HCT116 (cell line): ENCODE measurements around the gene PTPRO. TPM values are rescaled to one million over a fixed set of nuclear protein-coding genes. Genes with fewer than 3 reads are reported as not detected.

ENCODE experiments used
- ATAC-seq: fragments of 200-7000 bp; cut with Tn5 transposase; 2 replicates; pipeline ENCODE4 v1.9.1; 2020; ENCODE audit warnings: mild to moderate bottlenecking, moderate library complexity
- BruUV-seq: library from RNA; stranded (reverse); fragments of 400-500 nt; replicated peaks from 2 replicates; lab custom pipeline; 2021; lab: Mats Ljungman, UMichigan
- CTCF ChIA-PET: fragments of 300-600 bp; sonication (Branson Sonifier 250); formaldehyde crosslinking; loops from one replicate; lab custom pipeline; 2021; ENCODE audit warnings: antibody characterized with exemption; lab: Charles Lee
- POLR2A ChIA-PET: fragments of 300-600, 350-600 bp; sonication (Branson Sonifier 250); formaldehyde crosslinking; loops from one replicate; lab custom pipeline; 2021; ENCODE audit warnings: antibody characterized with exemption; lab: Charles Lee
- RAD21 ChIA-PET, 2 experiments: fragments of 300-600 bp; sonication (Branson Sonifier 250); formaldehyde crosslinking; loops; one replicate each; lab custom pipeline; 2023; ENCODE audit warnings: low total read pairs in 2 of 2; ENCODE audit not compliant: uncharacterized antibody in 2 of 2, unreplicated experiment in 2 of 2, low non-redundant PET in 1 of 2; lab: Charles Lee
- DNase-seq: peaks from one replicate; pipeline ENCODE4 v3.0.0-alpha.2; 2010; ENCODE audit warnings: low read depth, low spot score
- H2AFZ ChIP-seq: fragments of 200-600 bp; shearing (Covaris generic), sonication (generic); 2 replicates; pipeline ENCODE4 v1.6.1; 2017; ENCODE audit warnings: low read depth, mixed run types, mixed read lengths, antibody characterized with exemption, low read length; ENCODE audit not compliant: poor library complexity, severe bottlenecking
- H3K27ac ChIP-seq: 2 replicates; pipeline ENCODE4 v1.5.1; 2012; ENCODE audit warnings: low read depth, low read length
- H3K27me3 ChIP-seq: fragments of 200-600 bp; sonication (generic); 2 replicates; pipeline ENCODE4 v1.6.1; 2016; ENCODE audit warnings: mixed run types, low read length, mixed read lengths; ENCODE audit not compliant: insufficient read depth
- H3K36me3 ChIP-seq, 2 experiments: fragments of 200-500 bp in 1 of 2; fragments of 200-600 bp in 1 of 2; sonication (Bioruptor generic) in 1 of 2; sonication (generic) in 1 of 2; 2 replicates each; pipeline versions ENCODE4 v1.5.1 to v1.6.1; 2014 to 2016; ENCODE audit warnings: low read length in 2 of 2, inconsistent platforms in 1 of 2, mixed read lengths in 1 of 2, mixed run types in 1 of 2; ENCODE audit not compliant: insufficient read depth in 2 of 2, control insufficient read depth in 1 of 2
- H3K4me1 ChIP-seq, 2 experiments: fragments of 200-600 bp in 1 of 2; sonication (generic) in 1 of 2; 2 replicates each; pipeline versions ENCODE4 v1.5.1 to v1.6.1; 2012 to 2017; ENCODE audit warnings: low read length in 2 of 2, inconsistent platforms in 1 of 2, mild to moderate bottlenecking in 1 of 2, mixed read lengths in 1 of 2, mixed run types in 1 of 2, moderate library complexity in 1 of 2; ENCODE audit not compliant: insufficient read depth in 2 of 2, control insufficient read depth in 1 of 2
- H3K4me2 ChIP-seq: fragments of 200-600 bp; sonication (generic); 2 replicates; pipeline ENCODE4 v1.6.1; 2017; ENCODE audit warnings: mixed run types, low read length, mixed read lengths
- H3K4me3 ChIP-seq, 2 experiments: fragments of 200-600 bp in 1 of 2; sonication (generic) in 1 of 2; replicated peaks in 1 of 2; 2 replicates each; pipeline ENCODE4 v1.5.1; 2011 to 2016; ENCODE audit warnings: low read length in 2 of 2, control low read depth in 1 of 2, low read depth in 1 of 2, mild to moderate bottlenecking in 1 of 2, mixed read lengths in 1 of 2, mixed run types in 1 of 2
- H3K79me2 ChIP-seq: fragments of 200-600 bp; sonication (generic); 2 replicates; pipeline ENCODE4 v1.6.1; 2017; ENCODE audit warnings: mild to moderate bottlenecking, mixed run types, low read length, moderate library complexity, mixed read lengths; ENCODE audit not compliant: insufficient read depth
- H3K9ac ChIP-seq: fragments of 200-600 bp; sonication (generic); 2 replicates; pipeline ENCODE4 v1.6.1; 2016; ENCODE audit warnings: low read length, mixed read lengths
- H3K9me2 ChIP-seq: fragments of 200-600 bp; sonication (generic), shearing (Covaris generic); 2 replicates; pipeline ENCODE4 v1.6.1; 2017; ENCODE audit warnings: mixed run types, mild to moderate bottlenecking, moderate library complexity; ENCODE audit not compliant: insufficient read depth
- H3K9me3 ChIP-seq, 2 experiments: fragments of 200-500 bp in 1 of 2; fragments of 200-600 bp in 1 of 2; sonication (Bioruptor generic) in 1 of 2; sonication (generic) in 1 of 2; 2 replicates each; pipeline ENCODE4 v1.6.1; 2014 to 2017; ENCODE audit warnings: low read length in 2 of 2, mixed read lengths in 2 of 2, inconsistent platforms in 1 of 2, low read depth in 1 of 2, mild to moderate bottlenecking in 1 of 2, mixed run types in 1 of 2, moderate library complexity in 1 of 2; ENCODE audit not compliant: control insufficient read depth in 1 of 2, insufficient read depth in 1 of 2
- H4K20me1 ChIP-seq: fragments of 200-600 bp; sonication (generic), shearing (Covaris generic); 2 replicates; pipeline ENCODE4 v1.6.1; 2017; ENCODE audit warnings: mixed run types, mild to moderate bottlenecking, moderate library complexity; ENCODE audit not compliant: insufficient read depth
- EGR1 ChIP-seq: IDR thresholded peaks from 2 replicates; pipeline ENCODE4 v1.6.1; 2012; ENCODE audit warnings: low read depth
- POLR2A ChIP-seq: IDR thresholded peaks from 2 replicates; pipeline ENCODE4 v1.7.0; 2011; ENCODE audit warnings: borderline replicate concordance; ENCODE audit not compliant: insufficient read depth, insufficient read length; ENCODE audit errors: extremely low read depth
- SP1 ChIP-seq: IDR thresholded peaks from 2 replicates; pipeline ENCODE4 v1.6.1; 2012; ENCODE audit warnings: low read depth
- ZNF274 ChIP-seq: fragments of 200-500 bp; sonication (Bioruptor generic); IDR thresholded peaks from 2 replicates; pipeline ENCODE4 v1.6.1; 2014; ENCODE audit warnings: mild to moderate bottlenecking, low read depth, low read length, inconsistent platforms
- intact Hi-C: fragments of 100-400 bp; cut with micrococcal nuclease; formaldehyde crosslinking; loops from 2 replicates; pipeline ENCODE4 v1.10.0; 2022
- total RNA-seq: library from RNA; stranded (reverse); gene quantifications from one replicate; pipeline ENCODE4 v1.2.1, GENCODE V29; 2021; ENCODE audit not compliant: unreplicated experiment
- TF ChIP-seq, protein P1 (sequence below): IDR thresholded peaks from 2 replicates; pipeline ENCODE4 v1.6.1; 2011; ENCODE audit warnings: mild to moderate bottlenecking, low read length, moderate library complexity; ENCODE audit not compliant: insufficient replicate concordance; ENCODE audit errors: extremely low read depth
- TF ChIP-seq, protein P2 (sequence below), 3 experiments: fragments of 200-600 bp in 1 of 3; sonication (generic) in 1 of 3; IDR thresholded peaks in 2 of 3; conservative IDR thresholded peaks in 1 of 3; 2 replicates each; pipeline ENCODE4 v1.5.1; 2012 to 2017; ENCODE audit warnings: low read depth in 2 of 3, low read length in 2 of 3, antibody characterized with exemption in 1 of 3, borderline replicate concordance in 1 of 3, control low read depth in 1 of 3, mild to moderate bottlenecking in 1 of 3, mixed read lengths in 1 of 3, mixed run types in 1 of 3, moderate library complexity in 1 of 3; ENCODE audit not compliant: insufficient read depth in 1 of 3

Gene PTPRO
- total RNA-seq, 1 experiment from 2014 or later, result not detected

DNA sequence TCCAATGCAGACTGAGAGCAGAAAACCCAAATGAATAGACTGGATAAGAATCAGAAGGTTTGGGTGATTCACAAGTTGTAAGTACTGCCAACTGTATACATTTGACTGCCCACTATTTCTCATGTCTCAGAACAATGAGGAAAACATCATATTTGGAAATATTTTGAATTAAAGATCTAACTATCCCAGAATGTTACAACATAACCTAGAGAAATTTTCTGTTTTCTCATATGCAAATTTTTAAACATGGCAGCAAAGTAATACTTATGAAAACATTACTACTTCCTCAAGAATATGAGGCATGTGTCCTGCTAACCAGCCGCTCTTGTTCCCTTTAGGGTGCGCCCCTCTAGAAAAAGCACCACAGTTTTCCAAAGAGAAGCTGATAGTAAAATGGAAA lies 179.9 kb downstream of the PTPRO start:
- no peaks in the 10 kb centered on the region for H3K9me2 ChIP-seq
- DNase-seq, result no peak
- peaks cover 55% of the 10 kb centered on the region for H3K27me3 ChIP-seq
- ChIA-PET RAD21 (interaction anchor here in 1 of 2 experiments (0.7 kb wide), 1 partner anchor 409 kb away, joined by 3 read pairs; no protein-coding TSS in a partner anchor), CTCF (no interaction called here), POLR2A (no interaction called here)
- H3K27ac ChIP-seq, result no peak overlapping the region
- ATAC-seq, result no peak
- no peaks in the 10 kb centered on the region for H3K4me1 ChIP-seq
- no peaks in the 10 kb centered on the region for H3K9me3 ChIP-seq
- intact Hi-C loops, result no loop called here
- H3K36me3 ChIP-seq, result no peaks in the 10 kb centered on the region
- H2AFZ ChIP-seq, result no peak overlapping the region
- H3K4me3 ChIP-seq, result no peak overlapping the region
- H3K4me2 ChIP-seq, result no peak overlapping the region
- no peak for TF ChIP-seq EGR1
- no peak for TF ChIP-seq SP1
- no peak for TF ChIP-seq ZNF274
- no peak for TF ChIP-seq POLR2A
- TF ChIP-seq, protein P1, sequence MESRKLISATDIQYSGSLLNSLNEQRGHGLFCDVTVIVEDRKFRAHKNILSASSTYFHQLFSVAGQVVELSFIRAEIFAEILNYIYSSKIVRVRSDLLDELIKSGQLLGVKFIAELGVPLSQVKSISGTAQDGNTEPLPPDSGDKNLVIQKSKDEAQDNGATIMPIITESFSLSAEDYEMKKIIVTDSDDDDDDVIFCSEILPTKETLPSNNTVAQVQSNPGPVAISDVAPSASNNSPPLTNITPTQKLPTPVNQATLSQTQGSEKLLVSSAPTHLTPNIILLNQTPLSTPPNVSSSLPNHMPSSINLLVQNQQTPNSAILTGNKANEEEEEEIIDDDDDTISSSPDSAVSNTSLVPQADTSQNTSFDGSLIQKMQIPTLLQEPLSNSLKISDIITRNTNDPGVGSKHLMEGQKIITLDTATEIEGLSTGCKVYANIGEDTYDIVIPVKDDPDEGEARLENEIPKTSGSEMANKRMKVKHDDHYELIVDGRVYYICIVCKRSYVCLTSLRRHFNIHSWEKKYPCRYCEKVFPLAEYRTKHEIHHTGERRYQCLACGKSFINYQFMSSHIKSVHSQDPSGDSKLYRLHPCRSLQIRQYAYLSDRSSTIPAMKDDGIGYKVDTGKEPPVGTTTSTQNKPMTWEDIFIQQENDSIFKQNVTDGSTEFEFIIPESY, result no peak
- TF ChIP-seq, protein P2, sequence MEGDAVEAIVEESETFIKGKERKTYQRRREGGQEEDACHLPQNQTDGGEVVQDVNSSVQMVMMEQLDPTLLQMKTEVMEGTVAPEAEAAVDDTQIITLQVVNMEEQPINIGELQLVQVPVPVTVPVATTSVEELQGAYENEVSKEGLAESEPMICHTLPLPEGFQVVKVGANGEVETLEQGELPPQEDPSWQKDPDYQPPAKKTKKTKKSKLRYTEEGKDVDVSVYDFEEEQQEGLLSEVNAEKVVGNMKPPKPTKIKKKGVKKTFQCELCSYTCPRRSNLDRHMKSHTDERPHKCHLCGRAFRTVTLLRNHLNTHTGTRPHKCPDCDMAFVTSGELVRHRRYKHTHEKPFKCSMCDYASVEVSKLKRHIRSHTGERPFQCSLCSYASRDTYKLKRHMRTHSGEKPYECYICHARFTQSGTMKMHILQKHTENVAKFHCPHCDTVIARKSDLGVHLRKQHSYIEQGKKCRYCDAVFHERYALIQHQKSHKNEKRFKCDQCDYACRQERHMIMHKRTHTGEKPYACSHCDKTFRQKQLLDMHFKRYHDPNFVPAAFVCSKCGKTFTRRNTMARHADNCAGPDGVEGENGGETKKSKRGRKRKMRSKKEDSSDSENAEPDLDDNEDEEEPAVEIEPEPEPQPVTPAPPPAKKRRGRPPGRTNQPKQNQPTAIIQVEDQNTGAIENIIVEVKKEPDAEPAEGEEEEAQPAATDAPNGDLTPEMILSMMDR (IDR thresholded peaks at IDR 0.05 in 2 of 3, conservative IDR thresholded peaks at IDR 0.05 in 1 of 3; ENCODE audit: borderline replicate concordance in 1 of 3, insufficient read depth in 1 of 3, low read depth in 2 of 3, low read length in 2 of 3), result no peak
- H3K79me2 ChIP-seq, result no peaks in the 10 kb centered on the region
- no peak overlapping the region for H3K9ac ChIP-seq
- no peaks in the 10 kb centered on the region for H4K20me1 ChIP-seq
- BruUV-seq, result no TSS peak
